ENCODE measurements around the gene PPM1D.
"Not testable (repeated sequence)": the region's sequence is repeated elsewhere in the genome, so short reads cannot be mapped to it uniquely, and the experiment has no call there.

PPM1D gene

DNA sequence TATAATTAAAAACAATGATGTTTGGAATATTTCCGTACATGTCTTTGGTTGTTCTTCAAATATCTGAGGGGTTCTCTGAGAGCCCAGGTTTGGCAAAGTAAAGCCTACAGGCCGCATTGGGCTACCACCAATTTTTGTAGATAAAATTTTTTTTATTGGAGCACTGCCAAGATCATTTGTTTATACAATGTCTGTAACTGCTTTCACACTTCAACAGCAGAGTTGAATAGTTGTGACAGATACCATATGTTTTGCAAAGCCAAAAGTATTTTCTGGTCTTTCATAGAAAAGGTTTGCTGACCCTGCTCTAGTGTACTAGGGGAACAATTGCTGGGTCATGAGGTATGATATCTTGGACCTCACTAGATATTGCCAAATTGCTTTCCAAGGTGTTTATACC lies 10.5 kb downstream of the PPM1D start:
- no peaks in the 10 kb centered on the region for H3K4me1 ChIP-seq (ENCODE audit: low read length)
- no peaks in the 10 kb centered on the region for H3K36me3 ChIP-seq (replicated peaks; ENCODE audit: insufficient read depth, low read length)
- H3K27me3 ChIP-seq (replicated peaks; ENCODE audit: insufficient read depth, low read length) = no peaks in the 10 kb centered on the region
- no peaks in the 10 kb centered on the region for H3F3A ChIP-seq (ENCODE audit: insufficient read depth, low read length)
- no peak overlapping the region for H2AFZ ChIP-seq (ENCODE audit: low read length)
- H3K4me3 ChIP-seq (ENCODE audit: low read length) = no peak overlapping the region
- TF ChIP-seq EZH2phosphoT487 (IDR thresholded peaks at IDR 0.05; ENCODE audit: low read length) (no peak), EZH2 (optimal IDR thresholded peaks at IDR 0.05; ENCODE audit: low read depth, low read length) (no peak)
- TF ChIP-seq, protein P1, sequence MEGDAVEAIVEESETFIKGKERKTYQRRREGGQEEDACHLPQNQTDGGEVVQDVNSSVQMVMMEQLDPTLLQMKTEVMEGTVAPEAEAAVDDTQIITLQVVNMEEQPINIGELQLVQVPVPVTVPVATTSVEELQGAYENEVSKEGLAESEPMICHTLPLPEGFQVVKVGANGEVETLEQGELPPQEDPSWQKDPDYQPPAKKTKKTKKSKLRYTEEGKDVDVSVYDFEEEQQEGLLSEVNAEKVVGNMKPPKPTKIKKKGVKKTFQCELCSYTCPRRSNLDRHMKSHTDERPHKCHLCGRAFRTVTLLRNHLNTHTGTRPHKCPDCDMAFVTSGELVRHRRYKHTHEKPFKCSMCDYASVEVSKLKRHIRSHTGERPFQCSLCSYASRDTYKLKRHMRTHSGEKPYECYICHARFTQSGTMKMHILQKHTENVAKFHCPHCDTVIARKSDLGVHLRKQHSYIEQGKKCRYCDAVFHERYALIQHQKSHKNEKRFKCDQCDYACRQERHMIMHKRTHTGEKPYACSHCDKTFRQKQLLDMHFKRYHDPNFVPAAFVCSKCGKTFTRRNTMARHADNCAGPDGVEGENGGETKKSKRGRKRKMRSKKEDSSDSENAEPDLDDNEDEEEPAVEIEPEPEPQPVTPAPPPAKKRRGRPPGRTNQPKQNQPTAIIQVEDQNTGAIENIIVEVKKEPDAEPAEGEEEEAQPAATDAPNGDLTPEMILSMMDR (IDR thresholded peaks at IDR 0.05; ENCODE audit: low read length) = no peak
- H3K9ac ChIP-seq (ENCODE audit: low read length) = no peak overlapping the region
- H3K79me2 ChIP-seq (ENCODE audit: low read length) = peaks cover 100% of the 10 kb centered on the region
- H3K9me3 ChIP-seq (replicated peaks; ENCODE audit: insufficient read depth, low read length) = no peaks in the 10 kb centered on the region
- no peak overlapping the region for H3K4me2 ChIP-seq (ENCODE audit: low read depth, low read length)
- no peaks in the 10 kb centered on the region for H3K9me2 ChIP-seq (replicated peaks; ENCODE audit: insufficient read depth, low read length)
- H3K27ac ChIP-seq (ENCODE audit: low read length) = no peak overlapping the region
- H4K20me1 ChIP-seq (ENCODE audit: insufficient read depth, low read length) = peaks cover 45% of the 10 kb centered on the region; the same call in 1 of the 2 replicates
- DNase-seq = no peak

DNA sequence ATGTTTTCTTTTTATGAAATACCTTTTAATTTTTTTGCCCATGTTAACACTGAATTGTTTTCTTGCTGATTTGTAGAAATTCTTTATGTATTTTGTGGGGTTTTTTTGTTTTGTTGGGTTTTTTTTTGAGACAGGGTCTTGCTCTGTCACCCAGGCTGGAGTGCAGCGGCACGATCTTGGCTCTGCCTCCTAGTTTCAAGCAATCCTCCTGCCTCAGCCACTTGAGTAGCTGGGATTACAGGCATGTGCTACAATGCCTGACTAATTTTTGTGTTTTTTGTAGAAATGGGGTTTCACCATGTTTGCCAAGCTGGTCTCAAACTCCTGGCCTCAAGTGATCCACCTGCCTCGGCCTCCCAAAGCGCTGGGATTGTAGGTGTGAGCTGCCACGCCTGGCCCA lies 11.3 kb downstream of the PPM1D start:
- H3K27me3 ChIP-seq (replicated peaks; ENCODE audit: insufficient read depth, low read length); H2AFZ ChIP-seq (ENCODE audit: low read length); H3K9me3 ChIP-seq (replicated peaks; ENCODE audit: insufficient read depth, low read length); H3K9me2 ChIP-seq (replicated peaks; ENCODE audit: insufficient read depth, low read length); H3K4me2 ChIP-seq (ENCODE audit: low read depth, low read length); DNase-seq; H3F3A ChIP-seq (ENCODE audit: insufficient read depth, low read length); H3K36me3 ChIP-seq (replicated peaks; ENCODE audit: insufficient read depth, low read length); H3K9ac ChIP-seq (ENCODE audit: low read length); H3K4me3 ChIP-seq (ENCODE audit: low read length); H3K27ac ChIP-seq (ENCODE audit: low read length); H3K4me1 ChIP-seq (ENCODE audit: low read length): not testable (repeated sequence)
- Histone ChIP-seq H3K79me2 (ENCODE audit: low read length) (peaks cover 100% of the 10 kb centered on the region), H4K20me1 (ENCODE audit: insufficient read depth, low read length) (peaks cover 38% of the 10 kb centered on the region; the same call in 1 of the 2 replicates)

GRCh38 chr17:60613325-60613724 lies 13.3 kb downstream of the PPM1D start:
- H3K4me1 ChIP-seq (ENCODE audit: low read length) = no peaks in the 10 kb centered on the region
- no peak overlapping the region for H3K4me3 ChIP-seq (ENCODE audit: low read length)
- no peak overlapping the region for H2AFZ ChIP-seq (ENCODE audit: low read length)
- no peak overlapping the region for H3K4me2 ChIP-seq (ENCODE audit: low read depth, low read length)
- H3K9me2 ChIP-seq (replicated peaks; ENCODE audit: insufficient read depth, low read length) = no peaks in the 10 kb centered on the region
- no peaks in the 10 kb centered on the region for H3F3A ChIP-seq (ENCODE audit: insufficient read depth, low read length)
- no peak overlapping the region for H3K27ac ChIP-seq (ENCODE audit: low read length)
- H3K79me2 ChIP-seq (ENCODE audit: low read length) = peaks cover 100% of the 10 kb centered on the region
- no peaks in the 10 kb centered on the region for H3K27me3 ChIP-seq (replicated peaks; ENCODE audit: insufficient read depth, low read length)
- peaks cover 31% of the 10 kb centered on the region; the same call in 1 of the 2 replicates for H4K20me1 ChIP-seq (ENCODE audit: insufficient read depth, low read length)
- TF ChIP-seq EZH2phosphoT487 (IDR thresholded peaks at IDR 0.05; ENCODE audit: low read length) (no peak), EZH2 (optimal IDR thresholded peaks at IDR 0.05; ENCODE audit: low read depth, low read length) (no peak)
- no peaks in the 10 kb centered on the region for H3K36me3 ChIP-seq (replicated peaks; ENCODE audit: insufficient read depth, low read length)
- no peak overlapping the region for H3K9ac ChIP-seq (ENCODE audit: low read length)
- no peaks in the 10 kb centered on the region for H3K9me3 ChIP-seq (replicated peaks; ENCODE audit: insufficient read depth, low read length)
- DNase-seq = no peak

DNA sequence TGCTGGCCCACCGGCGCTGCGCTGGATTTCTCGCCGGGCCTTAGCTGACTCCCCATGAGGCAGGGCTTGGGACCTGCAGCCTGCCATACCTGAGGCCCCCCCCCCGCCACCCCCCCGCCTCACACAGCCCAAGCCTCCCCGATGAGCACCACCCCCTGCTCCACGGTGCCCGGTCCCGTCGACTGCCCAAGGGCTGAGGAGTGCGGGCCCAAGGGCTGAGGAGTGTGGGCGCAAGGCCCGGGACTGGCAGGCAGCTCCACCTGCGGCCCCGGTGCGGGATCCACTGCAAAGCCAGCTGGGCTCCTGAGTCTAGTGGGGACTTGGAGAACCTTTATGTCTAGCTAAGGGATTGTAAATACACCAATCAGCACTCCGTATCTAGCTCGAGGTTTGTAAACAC lies 13.8 kb downstream of the PPM1D start:
- H3K9me2 ChIP-seq (replicated peaks; ENCODE audit: insufficient read depth, low read length); H3K9me3 ChIP-seq (replicated peaks; ENCODE audit: insufficient read depth, low read length); H3F3A ChIP-seq (ENCODE audit: insufficient read depth, low read length); H3K9ac ChIP-seq (ENCODE audit: low read length); H3K27me3 ChIP-seq (replicated peaks; ENCODE audit: insufficient read depth, low read length); DNase-seq; H3K27ac ChIP-seq (ENCODE audit: low read length); H3K4me1 ChIP-seq (ENCODE audit: low read length); H3K4me3 ChIP-seq (ENCODE audit: low read length); H3K36me3 ChIP-seq (replicated peaks; ENCODE audit: insufficient read depth, low read length); H2AFZ ChIP-seq (ENCODE audit: low read length); H3K4me2 ChIP-seq (ENCODE audit: low read depth, low read length): not testable (repeated sequence)
- H4K20me1 ChIP-seq (ENCODE audit: insufficient read depth, low read length) = peaks cover 33% of the 10 kb centered on the region; the same call in 1 of the 2 replicates
- H3K79me2 ChIP-seq (ENCODE audit: low read length) = peaks cover 100% of the 10 kb centered on the region

- peaks cover 37% of the 10 kb centered on the region; the same call in 1 of the 2 replicates for H4K20me1 ChIP-seq (ENCODE audit: insufficient read depth, low read length)
- H3K4me1 ChIP-seq (ENCODE audit: low read length); H3K36me3 ChIP-seq (replicated peaks; ENCODE audit: insufficient read depth, low read length): not testable (repeated sequence)
Measured at GRCh38 chr17:60614247-60614646, 14.3 kb downstream of the PPM1D start.

More at GRCh38 chr17:60614247-60614646, 14.3 kb downstream of the PPM1D start:
- H3F3A ChIP-seq (ENCODE audit: insufficient read depth, low read length); H3K27ac ChIP-seq (ENCODE audit: low read length); H3K4me2 ChIP-seq (ENCODE audit: low read depth, low read length); H3K9ac ChIP-seq (ENCODE audit: low read length); DNase-seq; H2AFZ ChIP-seq (ENCODE audit: low read length); H3K4me3 ChIP-seq (ENCODE audit: low read length); H3K9me3 ChIP-seq (replicated peaks; ENCODE audit: insufficient read depth, low read length); H3K27me3 ChIP-seq (replicated peaks; ENCODE audit: insufficient read depth, low read length); H3K9me2 ChIP-seq (replicated peaks; ENCODE audit: insufficient read depth, low read length): not testable (repeated sequence)
- peaks cover 100% of the 10 kb centered on the region for H3K79me2 ChIP-seq (ENCODE audit: low read length)

Measured in MM.1S (cell line).